AG04449 (cell line): Measurements from ENCODE around the gene TTC9.

Experiments used
- CTCF ChIA-PET: fragments of 350-600 bp; formaldehyde crosslinking; extraction: SDS; loops from one replicate; lab custom pipeline; 2021; ENCODE audit warnings: antibody characterized with exemption; lab: Yijun Ruan, JAX
- POLR2A ChIA-PET: fragments of 400-600, 350-600 bp; formaldehyde crosslinking; extraction: SDS; loops from one replicate; lab custom pipeline; 2020; ENCODE audit warnings: antibody characterized with exemption, inconsistent platforms; lab: Yijun Ruan, JAX
- DNase-seq: peaks from one replicate; pipeline ENCODE4 v3.0.0-alpha.2; 2010; ENCODE audit warnings: low read depth, low spot score
- H3K4me3 ChIP-seq: 2 replicates; pipeline ENCODE4 v1.5.1; 2011; ENCODE audit warnings: low read depth, mild to moderate bottlenecking, control low read depth, low read length
- TF ChIP-seq, protein P1 (sequence below): IDR thresholded peaks from one replicate; pipeline ENCODE4 v1.5.1; 2011; ENCODE audit warnings: mild to moderate bottlenecking, moderate library complexity, low read length, control low read depth, inconsistent platforms; ENCODE audit not compliant: insufficient read depth; ENCODE audit errors: missing control alignments

The TTC9 gene

DNA sequence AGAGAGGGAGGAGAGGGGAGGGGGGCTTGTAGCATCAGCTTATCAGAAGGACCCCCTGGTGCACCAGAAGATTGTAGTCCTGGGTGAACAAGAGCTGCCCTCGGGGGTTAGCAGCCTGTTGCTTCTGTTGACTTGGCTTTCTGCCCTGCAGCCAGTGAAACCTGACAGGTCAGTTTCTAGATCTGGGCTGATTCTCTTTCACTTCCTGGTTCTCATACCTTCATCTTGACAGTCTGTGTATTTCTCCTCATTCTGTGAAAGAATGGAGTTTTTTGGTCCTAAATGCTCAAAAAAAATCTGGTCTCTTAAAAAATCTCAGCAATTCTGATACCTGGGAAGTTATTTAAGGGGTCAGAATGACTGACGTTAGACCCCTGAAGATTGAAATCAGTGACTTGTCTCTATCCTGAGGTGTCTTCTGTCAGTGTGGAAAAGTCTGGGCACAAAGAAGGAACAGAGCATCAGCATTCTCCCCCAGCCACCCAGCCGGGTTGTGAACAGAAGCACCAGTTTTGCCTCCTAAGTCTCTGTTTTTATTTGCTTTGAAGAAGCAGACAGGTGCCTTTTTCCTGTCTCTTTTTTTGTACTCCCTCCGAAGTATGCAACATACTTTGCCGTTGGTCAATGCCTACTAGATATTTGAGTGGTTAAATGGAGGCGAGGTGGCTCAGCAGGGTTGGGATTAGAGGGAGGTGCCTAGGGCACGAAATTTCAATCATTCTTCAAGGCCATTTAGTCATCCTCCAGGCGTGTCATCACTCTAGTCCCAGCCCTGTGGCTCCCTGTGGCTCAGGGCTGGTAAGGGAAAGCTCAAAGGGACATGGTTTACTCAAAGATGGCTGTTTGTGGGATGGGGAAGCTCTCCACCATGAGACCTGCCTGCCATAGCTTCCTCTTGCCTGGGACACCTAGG lies 24.0 kb downstream of the TTC9 start:
- ChIA-PET CTCF (no interaction called here), POLR2A (no interaction called here)
- TF ChIP-seq, protein P1, sequence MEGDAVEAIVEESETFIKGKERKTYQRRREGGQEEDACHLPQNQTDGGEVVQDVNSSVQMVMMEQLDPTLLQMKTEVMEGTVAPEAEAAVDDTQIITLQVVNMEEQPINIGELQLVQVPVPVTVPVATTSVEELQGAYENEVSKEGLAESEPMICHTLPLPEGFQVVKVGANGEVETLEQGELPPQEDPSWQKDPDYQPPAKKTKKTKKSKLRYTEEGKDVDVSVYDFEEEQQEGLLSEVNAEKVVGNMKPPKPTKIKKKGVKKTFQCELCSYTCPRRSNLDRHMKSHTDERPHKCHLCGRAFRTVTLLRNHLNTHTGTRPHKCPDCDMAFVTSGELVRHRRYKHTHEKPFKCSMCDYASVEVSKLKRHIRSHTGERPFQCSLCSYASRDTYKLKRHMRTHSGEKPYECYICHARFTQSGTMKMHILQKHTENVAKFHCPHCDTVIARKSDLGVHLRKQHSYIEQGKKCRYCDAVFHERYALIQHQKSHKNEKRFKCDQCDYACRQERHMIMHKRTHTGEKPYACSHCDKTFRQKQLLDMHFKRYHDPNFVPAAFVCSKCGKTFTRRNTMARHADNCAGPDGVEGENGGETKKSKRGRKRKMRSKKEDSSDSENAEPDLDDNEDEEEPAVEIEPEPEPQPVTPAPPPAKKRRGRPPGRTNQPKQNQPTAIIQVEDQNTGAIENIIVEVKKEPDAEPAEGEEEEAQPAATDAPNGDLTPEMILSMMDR: no peak
- no peak for DNase-seq
- no peak overlapping the region for H3K4me3 ChIP-seq

DNA sequence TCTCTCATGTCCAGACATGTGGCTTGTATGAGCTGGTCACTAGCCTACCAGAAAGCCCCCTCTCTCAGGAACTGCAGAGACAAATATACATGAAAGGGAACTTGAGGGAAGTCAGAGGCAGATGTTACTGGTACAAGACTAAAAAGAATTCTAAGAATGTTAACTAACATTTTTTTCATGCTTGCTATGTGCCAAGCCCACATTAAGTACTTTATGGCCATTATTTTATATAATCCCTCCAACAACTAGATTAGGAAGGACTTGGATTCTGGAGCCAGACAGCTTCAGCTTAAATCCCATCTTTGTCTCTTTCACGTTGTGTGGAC lies 24.6 kb downstream of the TTC9 start:
- ChIA-PET POLR2A (no interaction called here), CTCF (no interaction called here)
- TF ChIP-seq, protein P1: no peak
- DNase-seq: no peak
- H3K4me3 ChIP-seq: no peak overlapping the region

DNA sequence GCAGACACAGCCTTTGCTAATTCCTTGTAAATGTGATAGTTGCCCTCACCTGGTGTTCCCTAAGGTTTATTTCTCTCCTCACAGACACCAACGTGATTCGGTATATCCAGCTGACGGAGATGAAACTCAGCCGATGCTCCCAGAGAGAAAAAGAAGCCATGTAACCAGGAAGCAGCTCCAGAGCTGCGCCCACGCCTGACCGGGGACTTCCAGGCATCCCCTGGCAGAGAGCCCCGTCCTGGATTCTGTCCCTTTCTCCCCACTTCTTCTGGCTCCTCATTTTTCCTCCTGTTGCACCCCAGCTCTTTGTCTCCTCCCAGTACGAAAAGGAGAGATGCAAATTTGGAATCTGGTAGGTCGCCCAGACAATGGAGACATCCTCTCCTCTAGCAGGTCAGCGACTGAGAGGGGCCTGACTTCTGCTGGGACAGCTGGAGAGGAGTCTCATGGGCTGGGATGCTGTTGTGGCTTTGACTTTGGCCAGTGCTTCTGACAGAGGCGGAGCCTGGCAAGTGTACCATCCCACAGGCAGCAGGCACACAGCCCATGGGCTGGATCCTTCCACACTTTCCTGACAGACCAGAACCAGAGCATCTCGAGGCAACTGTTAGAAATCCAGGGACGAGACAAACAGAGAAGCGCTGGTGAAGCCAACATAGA lies 29.4 kb downstream of the TTC9 start:
- CTCF ChIA-PET: no interaction called here
- no peak for DNase-seq

DNA sequence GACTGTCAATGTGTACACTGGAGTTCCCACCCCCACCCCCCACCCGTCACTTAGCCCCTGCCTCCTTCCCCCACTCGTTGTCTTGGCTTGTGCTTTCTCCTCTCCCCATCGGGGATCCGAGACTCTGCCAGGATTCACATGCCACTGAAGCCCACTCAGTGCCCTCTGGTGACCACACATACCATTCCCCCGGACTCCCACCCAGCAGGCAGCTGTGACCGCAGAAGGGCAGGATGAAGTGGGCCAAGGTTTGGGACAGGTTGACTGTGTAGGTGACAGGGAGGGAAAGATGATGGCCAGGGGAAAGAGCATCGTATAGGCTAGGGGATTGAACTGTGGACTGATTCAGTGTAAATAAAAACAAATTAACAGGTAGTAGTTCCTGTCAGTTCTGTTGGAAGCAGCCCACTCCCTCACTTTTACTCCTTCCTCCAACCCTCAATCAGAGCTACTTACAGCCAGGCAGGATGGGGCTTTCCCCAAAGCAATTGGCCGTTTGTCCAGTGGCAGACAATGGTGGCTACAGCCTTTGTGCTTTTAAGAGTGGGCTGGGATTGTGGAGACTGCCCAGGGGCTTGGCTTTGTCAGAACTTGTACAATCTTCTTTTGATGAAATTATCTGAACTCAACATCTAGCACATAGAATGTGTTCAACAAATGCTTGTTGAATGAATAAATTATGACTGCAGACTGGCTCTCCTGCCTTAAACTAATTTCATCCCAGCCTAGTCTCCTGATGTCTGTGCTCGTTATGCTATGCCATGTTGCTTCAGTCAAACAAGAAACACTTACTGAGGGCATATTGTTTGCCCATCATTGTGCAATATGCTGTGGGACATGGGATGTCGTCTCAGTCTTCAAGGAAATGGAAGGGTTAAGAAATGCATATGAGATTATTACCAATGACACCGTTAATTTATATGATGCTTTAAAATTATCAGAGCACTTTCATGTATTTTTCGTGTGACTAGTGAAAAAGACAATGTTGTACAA lies 30.2 kb downstream of the TTC9 start:
- ChIA-PET CTCF (no interaction called here), POLR2A (no interaction called here)
- DNase-seq: no peak
- TF ChIP-seq, protein P1: no peak
- no peak overlapping the region for H3K4me3 ChIP-seq

More for the DNA sequence above, 29.4 kb downstream of the TTC9 start:
- TF ChIP-seq, protein P1: no peak
- POLR2A ChIA-PET: no interaction called here
- H3K4me3 ChIP-seq: no peak overlapping the region

DNA sequence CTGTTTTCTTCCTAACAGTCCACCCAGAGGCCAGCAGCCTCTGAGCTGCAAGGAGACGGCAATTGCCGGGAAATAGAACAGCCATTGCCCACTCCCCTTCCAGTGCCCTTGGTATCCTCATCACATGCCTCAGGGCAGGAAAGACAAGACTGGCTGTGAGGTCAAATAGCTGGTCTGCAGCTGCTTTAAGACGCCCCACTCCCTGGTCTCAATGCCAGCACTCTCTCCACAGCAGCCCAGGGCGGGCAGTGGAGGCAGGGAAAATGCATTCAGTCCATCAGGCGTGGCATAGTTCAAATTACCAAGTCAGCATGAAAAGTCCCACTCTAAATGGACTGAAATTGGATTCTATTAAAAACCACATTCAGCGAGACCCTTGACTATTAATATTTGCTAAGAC lies 35.6 kb downstream of the TTC9 start:
- H3K4me3 ChIP-seq: no peak overlapping the region
- DNase-seq: no peak
- TF ChIP-seq, protein P1: no peak
- CTCF ChIA-PET: no interaction called here
- POLR2A ChIA-PET: no interaction called here
